ENCODE data around the gene SNX4.

DNA sequence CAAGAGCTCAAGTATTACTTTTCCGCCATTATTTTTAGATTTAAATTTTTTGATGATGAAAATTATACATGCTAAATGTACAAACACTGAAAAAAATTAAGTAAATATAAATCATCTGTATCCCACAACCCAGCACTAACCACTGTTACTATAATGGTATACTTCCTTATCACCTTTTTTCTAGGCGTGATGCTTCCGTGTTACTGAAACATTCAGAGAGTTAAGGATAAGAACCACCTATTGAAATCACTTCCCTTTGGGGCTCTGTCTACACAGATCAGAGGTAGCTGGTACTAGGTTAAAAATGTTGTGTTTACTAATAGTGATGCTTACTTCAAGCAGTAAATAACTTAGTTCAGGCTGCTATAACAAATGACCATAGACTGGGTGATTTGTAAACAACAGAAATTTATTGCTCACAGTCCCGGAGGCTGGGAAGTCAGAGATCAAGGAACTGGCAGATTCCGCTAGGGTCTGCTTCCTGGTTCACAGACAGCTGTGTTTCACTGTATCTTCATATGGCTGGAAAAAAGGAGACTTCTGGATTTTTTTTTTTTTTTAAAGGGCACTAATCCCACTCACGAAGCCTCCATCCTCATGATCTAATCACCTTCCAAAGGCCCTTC lies 6.4 kb downstream of the SNX4 start:
- TF ChIP-seq EP300 (IDR thresholded peaks at IDR 0.05) (no peak), POLR2AphosphoS5 (IDR thresholded peaks at IDR 0.05) (no peak)

Data from esophagus muscularis mucosa (tissue), 3 donors.